Uterus (tissue), 4 donors: ENCODE results near the gene SLC8A1. TPM values are rescaled to one million over a fixed set of nuclear protein-coding genes. Genes with fewer than 3 reads are reported as not detected.
"Not testable (repeated sequence)": the region's sequence is repeated elsewhere in the genome, so short reads cannot be mapped to it uniquely, and the experiment has no call there.

Source experiments
- DNase-seq, 2 donors: peaks; one replicate each; pipeline ENCODE4 v3.0.0-alpha.2; 2019 to 2020
- H3K27ac ChIP-seq, 2 donors: fragments of 200-600 bp; sonication (generic); 1 replicate in 1 of 2; 2 replicates in 1 of 2; pipeline ENCODE4 v1.5.1; 2016 to 2018
- H3K27me3 ChIP-seq, 2 donors: fragments of 200-600 bp; sonication (generic); one replicate each; pipeline ENCODE4 v1.5.1; 2018 to 2019; ENCODE audit warnings: control low read depth in 1 of 2
- H3K36me3 ChIP-seq, 2 donors: fragments of 200-600 bp; sonication (generic); one replicate each; pipeline ENCODE4 v1.5.1; 2019; ENCODE audit warnings: control low read depth in 1 of 2
- H3K4me1 ChIP-seq, 2 donors: fragments of 200-600 bp; sonication (generic); one replicate each; pipeline ENCODE4 v1.5.1; 2018 to 2019; ENCODE audit warnings: control low read depth in 1 of 2
- H3K4me3 ChIP-seq, 2 donors: fragments of 200-600 bp; sonication (generic); 1 replicate in 1 of 2; 2 replicates in 1 of 2; pipeline ENCODE4 v1.5.1; 2018 to 2019; ENCODE audit warnings: mild to moderate bottlenecking in 1 of 2
- H3K9me3 ChIP-seq, 2 donors: fragments of 200-600 bp; sonication (generic); one replicate each; pipeline ENCODE4 v1.5.1; 2019; ENCODE audit warnings: control low read depth in 1 of 2
- CTCF ChIP-seq, 4 experiments: fragments of 200-600 bp in 2 of 4; fragments of 450-650 bp in 2 of 4; sonication (generic) in 2 of 4; IDR thresholded peaks; one replicate each; pipeline ENCODE4 v1.5.1; 2016 to 2019; ENCODE audit warnings: antibody characterized with exemption in 4 of 4, mild to moderate bottlenecking in 2 of 4, moderate library complexity in 1 of 4
- POLR2A ChIP-seq, 2 donors: fragments of 450-650 bp; IDR thresholded peaks; one replicate each; pipeline ENCODE4 v1.6.1; 2016; ENCODE audit warnings: antibody characterized with exemption in 2 of 2, mild to moderate bottlenecking in 1 of 2, moderate library complexity in 1 of 2
- intact Hi-C: fragments of 100-400 bp; cut with DNase I; formaldehyde crosslinking; loops from one replicate; pipeline ENCODE4 v1.15.1; 2023; ENCODE audit warnings: low total_unique reads
- total RNA-seq, 4 donors: library from RNA; depleted of rRNA in 3 of 4; stranded (reverse); fragments of >200 nt in 3 of 4; gene quantifications; one replicate each; pipeline versions ENCODE4 v1.1.0 to v1.2.4, GENCODE V29; 2014 to 2023
- donor health status: DM: yes; HTN: yes; CAD: no.

SLC8A1 gene
- total RNA-seq, 4 donors from 2014 or later, result 61.2 to 257 (median 140) TPM

- Histone ChIP-seq H3K36me3 (no peaks in the 10 kb centered on the region), H3K27ac (no peak overlapping the region), H3K9me3 (no peaks in the 10 kb centered on the region), H3K27me3 (no peaks in the 10 kb centered on the region), H3K4me3 (no peak overlapping the region), H3K4me1 (peaks cover 0 to 5% of the 10 kb centered on the region in 2 donors)
- intact Hi-C loops, result no loop called here
- no peak for DNase-seq
- TF ChIP-seq POLR2A (IDR thresholded peaks at IDR 0.05) (no peak), CTCF (IDR thresholded peaks at IDR 0.05) (no peak)
Measured at GRCh38 chr2:40090044-40090443, 361.8 kb downstream of the SLC8A1 start.

GRCh38 chr2:40087927-40088326, 364.0 kb downstream of the SLC8A1 start:
- TF ChIP-seq POLR2A (IDR thresholded peaks at IDR 0.05) (no peak), CTCF (IDR thresholded peaks at IDR 0.05) (no peak)
- no peak overlapping the region for H3K4me3 ChIP-seq
- DNase-seq, result no peak
- intact Hi-C loops, result no loop called here
- H3K27ac ChIP-seq, result no peak overlapping the region
- H3K4me1 ChIP-seq, result no peaks in the 10 kb centered on the region
- H3K9me3 ChIP-seq, result no peaks in the 10 kb centered on the region
- no peaks in the 10 kb centered on the region for H3K27me3 ChIP-seq
- no peaks in the 10 kb centered on the region for H3K36me3 ChIP-seq

GRCh38 chr2:40087434-40087833, 364.5 kb downstream of the SLC8A1 start:
- H3K9me3 ChIP-seq, result no peaks in the 10 kb centered on the region
- no peak overlapping the region for H3K27ac ChIP-seq
- no peaks in the 10 kb centered on the region for H3K4me1 ChIP-seq
- no peaks in the 10 kb centered on the region for H3K36me3 ChIP-seq
- no peaks in the 10 kb centered on the region for H3K27me3 ChIP-seq
- H3K4me3 ChIP-seq, result no peak overlapping the region
- TF ChIP-seq CTCF (IDR thresholded peaks at IDR 0.05) (no peak), POLR2A (IDR thresholded peaks at IDR 0.05) (no peak)
- intact Hi-C loops, result no loop called here
- DNase-seq, result no peak

DNA sequence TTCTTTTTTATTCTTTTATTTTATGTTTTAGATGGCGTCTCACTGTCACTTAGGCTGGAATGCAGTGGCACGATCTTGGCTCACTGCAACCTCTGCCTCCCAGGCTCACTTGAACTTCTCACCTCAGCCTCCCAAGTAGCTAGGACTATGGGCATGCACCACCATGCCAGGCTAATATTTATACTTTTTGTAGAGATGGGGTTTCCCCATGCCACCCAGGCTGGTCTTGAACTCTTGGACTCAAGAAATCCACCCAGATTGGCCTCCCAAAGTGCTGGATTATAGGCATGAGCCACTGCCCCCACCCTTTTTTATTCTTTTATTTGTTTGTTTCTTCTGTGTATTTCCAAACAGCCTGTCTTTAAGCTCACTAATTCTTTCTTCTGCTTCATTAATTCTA, 366.1 kb downstream of the SLC8A1 start:
- H3K4me1 ChIP-seq, result no peaks in the 10 kb centered on the region
- H3K27ac ChIP-seq, result no peak overlapping the region
- TF ChIP-seq CTCF (IDR thresholded peaks at IDR 0.05), result no peak
- no peak for TF ChIP-seq POLR2A (IDR thresholded peaks at IDR 0.05)
- H3K4me3 ChIP-seq, result no peak overlapping the region
- H3K36me3 ChIP-seq, result no peaks in the 10 kb centered on the region
- DNase-seq, result no peak
- no peaks in the 10 kb centered on the region for H3K27me3 ChIP-seq
- intact Hi-C loops, result no loop called here
- no peaks in the 10 kb centered on the region for H3K9me3 ChIP-seq

DNA sequence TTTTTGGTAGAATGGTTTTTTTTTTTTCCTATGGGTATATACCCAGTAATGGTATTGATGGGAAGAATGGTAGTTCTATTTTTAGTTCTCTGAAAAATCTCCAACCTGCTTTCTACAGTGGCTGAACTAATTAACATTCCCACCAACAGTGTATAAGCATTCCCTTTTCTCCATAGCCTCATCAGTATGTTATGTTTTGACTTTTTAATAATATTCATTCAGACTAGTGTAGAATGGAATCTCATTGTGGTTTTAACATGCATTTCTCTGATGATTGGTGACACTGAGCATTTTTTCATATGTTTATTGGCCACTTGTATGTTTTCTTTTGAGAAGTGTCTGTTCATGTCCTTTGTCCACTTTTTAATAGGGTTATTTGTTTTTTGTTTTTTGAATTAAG, 378.6 kb downstream of the SLC8A1 start:
- H3K4me3 ChIP-seq, H3K9me3 ChIP-seq, H3K36me3 ChIP-seq, DNase-seq, H3K27ac ChIP-seq, H3K4me1 ChIP-seq, H3K27me3 ChIP-seq, intact Hi-C loops: not testable (repeated sequence)
